Ishikawa (cell line): ENCODE data around the gene ANKFY1.
A peak's percentile ranks its signal among the peaks of the same experiment; 100 is the strongest.

Experiments
- CEBPB ChIP-seq: IDR thresholded peaks from 2 replicates; pipeline ENCODE4 v1.6.1; 2012
- CREB1 ChIP-seq: IDR thresholded peaks from 2 replicates; pipeline ENCODE4 v1.6.1; 2012; ENCODE audit warnings: low read depth
- EP300 ChIP-seq: IDR thresholded peaks from 2 replicates; pipeline ENCODE4 v1.6.1; 2012; ENCODE audit warnings: borderline replicate concordance
- FOXM1 ChIP-seq: IDR thresholded peaks from 2 replicates; pipeline ENCODE4 v1.6.1; 2012; ENCODE audit warnings: low read depth, borderline replicate concordance
- RAD21 ChIP-seq: IDR thresholded peaks from 2 replicates; pipeline ENCODE4 v1.6.1; 2012; ENCODE audit warnings: low read depth
- TAF1 ChIP-seq: IDR thresholded peaks from 2 replicates; pipeline ENCODE4 v1.6.1; 2012; ENCODE audit warnings: low read depth, mild to moderate bottlenecking
- TEAD4 ChIP-seq: IDR thresholded peaks from 2 replicates; pipeline ENCODE4 v1.6.1; 2012
- YY1 ChIP-seq: IDR thresholded peaks from 2 replicates; pipeline ENCODE4 v1.6.1; 2012; ENCODE audit warnings: low read depth
- TF ChIP-seq, protein P1 (sequence below): IDR thresholded peaks from 2 replicates; pipeline ENCODE4 v1.6.1; 2012
- TF ChIP-seq, protein P2 (sequence below): IDR thresholded peaks from 2 replicates; pipeline ENCODE4 v1.6.1; 2012; ENCODE audit warnings: low read depth, mild to moderate bottlenecking
- TF ChIP-seq, protein P3 (sequence below): IDR thresholded peaks from 2 replicates; pipeline ENCODE4 v1.6.1; 2012

DNA sequence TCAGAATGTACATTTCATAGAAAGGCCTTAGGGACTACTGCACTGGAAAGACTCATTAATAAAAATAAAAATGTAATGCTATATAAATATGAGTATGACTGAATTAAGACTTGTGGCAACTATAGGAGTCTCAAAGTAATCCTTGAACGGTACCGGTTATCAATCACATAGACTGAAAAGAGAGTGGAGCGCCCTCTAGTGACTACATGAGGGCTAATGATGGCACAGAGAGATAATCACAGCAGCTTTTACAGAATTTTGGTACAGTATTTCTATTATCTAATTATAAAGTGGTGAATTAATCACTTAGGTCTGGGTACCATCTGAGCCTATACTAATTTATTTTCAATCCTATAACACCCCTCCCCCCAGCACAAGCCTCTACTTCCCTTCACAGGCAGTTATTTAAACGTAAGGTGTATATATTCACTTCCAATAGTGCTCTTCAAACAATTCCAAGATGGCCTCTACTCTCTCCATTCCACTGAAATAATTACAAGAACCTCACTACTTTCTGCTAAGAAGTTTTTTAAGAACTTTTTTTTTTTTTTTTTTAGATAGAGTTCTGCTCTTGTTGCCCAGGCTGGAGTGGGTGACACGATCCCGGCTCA, 40.7 kb upstream of the ANKFY1 start:
- TF ChIP-seq EP300 (no peak), YY1 (no peak), FOXM1 (no peak), CREB1 (no peak), TAF1 (no peak), CEBPB (no peak), RAD21 (peak; percentile 57), TEAD4 (no peak)
- TF ChIP-seq, protein P1, sequence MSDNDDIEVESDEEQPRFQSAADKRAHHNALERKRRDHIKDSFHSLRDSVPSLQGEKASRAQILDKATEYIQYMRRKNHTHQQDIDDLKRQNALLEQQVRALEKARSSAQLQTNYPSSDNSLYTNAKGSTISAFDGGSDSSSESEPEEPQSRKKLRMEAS, result no peak
- TF ChIP-seq, protein P2, sequence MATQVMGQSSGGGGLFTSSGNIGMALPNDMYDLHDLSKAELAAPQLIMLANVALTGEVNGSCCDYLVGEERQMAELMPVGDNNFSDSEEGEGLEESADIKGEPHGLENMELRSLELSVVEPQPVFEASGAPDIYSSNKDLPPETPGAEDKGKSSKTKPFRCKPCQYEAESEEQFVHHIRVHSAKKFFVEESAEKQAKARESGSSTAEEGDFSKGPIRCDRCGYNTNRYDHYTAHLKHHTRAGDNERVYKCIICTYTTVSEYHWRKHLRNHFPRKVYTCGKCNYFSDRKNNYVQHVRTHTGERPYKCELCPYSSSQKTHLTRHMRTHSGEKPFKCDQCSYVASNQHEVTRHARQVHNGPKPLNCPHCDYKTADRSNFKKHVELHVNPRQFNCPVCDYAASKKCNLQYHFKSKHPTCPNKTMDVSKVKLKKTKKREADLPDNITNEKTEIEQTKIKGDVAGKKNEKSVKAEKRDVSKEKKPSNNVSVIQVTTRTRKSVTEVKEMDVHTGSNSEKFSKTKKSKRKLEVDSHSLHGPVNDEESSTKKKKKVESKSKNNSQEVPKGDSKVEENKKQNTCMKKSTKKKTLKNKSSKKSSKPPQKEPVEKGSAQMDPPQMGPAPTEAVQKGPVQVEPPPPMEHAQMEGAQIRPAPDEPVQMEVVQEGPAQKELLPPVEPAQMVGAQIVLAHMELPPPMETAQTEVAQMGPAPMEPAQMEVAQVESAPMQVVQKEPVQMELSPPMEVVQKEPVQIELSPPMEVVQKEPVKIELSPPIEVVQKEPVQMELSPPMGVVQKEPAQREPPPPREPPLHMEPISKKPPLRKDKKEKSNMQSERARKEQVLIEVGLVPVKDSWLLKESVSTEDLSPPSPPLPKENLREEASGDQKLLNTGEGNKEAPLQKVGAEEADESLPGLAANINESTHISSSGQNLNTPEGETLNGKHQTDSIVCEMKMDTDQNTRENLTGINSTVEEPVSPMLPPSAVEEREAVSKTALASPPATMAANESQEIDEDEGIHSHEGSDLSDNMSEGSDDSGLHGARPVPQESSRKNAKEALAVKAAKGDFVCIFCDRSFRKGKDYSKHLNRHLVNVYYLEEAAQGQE, result no peak
- TF ChIP-seq, protein P3, sequence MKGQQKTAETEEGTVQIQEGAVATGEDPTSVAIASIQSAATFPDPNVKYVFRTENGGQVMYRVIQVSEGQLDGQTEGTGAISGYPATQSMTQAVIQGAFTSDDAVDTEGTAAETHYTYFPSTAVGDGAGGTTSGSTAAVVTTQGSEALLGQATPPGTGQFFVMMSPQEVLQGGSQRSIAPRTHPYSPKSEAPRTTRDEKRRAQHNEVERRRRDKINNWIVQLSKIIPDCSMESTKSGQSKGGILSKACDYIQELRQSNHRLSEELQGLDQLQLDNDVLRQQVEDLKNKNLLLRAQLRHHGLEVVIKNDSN, result no peak
